Activated CD4-positive, alpha-beta memory T cell treated with anti-CD3 and anti-CD28 coated beads for 36 hours (primary cell): ENCODE data around the gene CTDSPL. TPM values are rescaled to one million over a fixed set of nuclear protein-coding genes. Genes with fewer than 3 reads are reported as not detected.
A peak's percentile ranks its signal among the peaks of the same experiment; 100 is the strongest.

Experiments
- microRNA-seq: library from miRNA; unstranded; fragments of <30 nt; microRNA quantifications from one replicate; pipeline ENCODE4 v1.2.0, GENCODE V29; 2022; ENCODE audit warnings: borderline number of aligned reads, borderline microRNAs expressed, borderline replicate concordance
- total RNA-seq, 2 experiments: library from RNA; stranded (reverse); gene quantifications; one replicate each; pipeline ENCODE4 v1.2.3, GENCODE V29; 2021

The CTDSPL gene
- total RNA-seq, 2 experiments from 2014 or later, result 3.7 to 5.1 TPM

Small RNAs within 50 kb of the gene (microRNA-seq; reads per million reads assigned to microRNA genes)
- gene MIR26A1, result 5.9 reads per million, percentile 20 among the genes with 10 or more reads in this experiment

Other genes starting within 250 kb of the CTDSPL start
- gene VILL, start 128.9 kb downstream of the CTDSPL start, total RNA-seq, result 10 to 100 TPM in 1 of 2 experiments, 1 to 10 TPM in 1; 9.9 to 11.3 TPM
- gene PLCD1, start 167.8 kb downstream of the CTDSPL start, total RNA-seq, result 10 to 100 TPM; 17.3 to 17.6 TPM
- gene DLEC1, start 177.3 kb downstream of the CTDSPL start, total RNA-seq, result 1 to 10 TPM in 1 of 2 experiments, under 1 TPM in 1; 0.70 to 1.1 TPM